GM12878 (cell line): Measurements from ENCODE around the gene PKD1. TPM values are rescaled to one million over a fixed set of nuclear protein-coding genes. Genes with fewer than 3 reads are reported as not detected.
A peak's percentile ranks its signal among the peaks of the same experiment; 100 is the strongest.

Experiments used
- ATAC-seq: fragments of 200-7000 bp; cut with Tn5 transposase; 3 replicates; pipeline ENCODE4 v1.9.1; 2020; ENCODE audit warnings: mild to moderate bottlenecking, moderate library complexity
- BruUV-seq: library from RNA; stranded (reverse); fragments of 400-500 nt; replicated peaks from 2 replicates; lab custom pipeline; 2021; lab: Mats Ljungman, UMichigan
- CTCF ChIA-PET: fragments of 300-600 bp; sonication (Branson Sonifier 250); formaldehyde crosslinking; extraction: SDS; loops from one replicate; lab custom pipeline; 2021; ENCODE audit warnings: inconsistent platforms; lab: Yijun Ruan, JAX
- POLR2A ChIA-PET: fragments of 350-600 bp; formaldehyde crosslinking; extraction: SDS; loops from one replicate; lab custom pipeline; 2021; ENCODE audit warnings: inconsistent platforms; lab: Charles Lee
- RAD21 ChIA-PET: fragments of 300-600 bp; sonication (Branson Sonifier 250); formaldehyde crosslinking; loops from one replicate; lab custom pipeline; 2023; ENCODE audit warnings: antibody characterized with exemption; ENCODE audit not compliant: unreplicated experiment; lab: Charles Lee
- SMC1A ChIA-PET: fragments of 300-600 bp; sonication (Branson Sonifier 250); formaldehyde crosslinking; loops from one replicate; lab custom pipeline; 2023; ENCODE audit not compliant: unreplicated experiment, uncharacterized antibody; lab: Charles Lee
- DNase-seq: peaks from one replicate; pipeline ENCODE4 v3.0.0-alpha.2; 2011; ENCODE audit warnings: low read depth, low spot score
- FAIRE-seq: peaks from 3 replicates; lab custom pipeline; 2011; peaks lifted over from hg19 to GRCh38; lab: Jason Lieb, UNC
- H2AFZ ChIP-seq: 2 replicates; pipeline ENCODE4 v1.6.0; 2011; ENCODE audit warnings: low read depth, low read length, control low read depth; ENCODE audit not compliant: control insufficient read depth
- H3K27ac ChIP-seq: 2 replicates; pipeline ENCODE4 v1.5.1; 2011; ENCODE audit warnings: control low read depth; ENCODE audit not compliant: control insufficient read depth, insufficient read depth
- H3K27me3 ChIP-seq, 2 experiments: replicated peaks in 1 of 2; 2 replicates each; pipeline versions ENCODE4 v1.6.0 to v1.6.1; 2011; ENCODE audit warnings: low read length in 1 of 2; ENCODE audit not compliant: control insufficient read depth in 2 of 2, insufficient read depth in 2 of 2
- H3K36me3 ChIP-seq, 2 experiments: 2 replicates each; pipeline ENCODE4 v1.5.1; 2011; ENCODE audit warnings: low read length in 1 of 2; ENCODE audit not compliant: control insufficient read depth in 2 of 2, insufficient read depth in 2 of 2
- H3K4me1 ChIP-seq: 2 replicates; pipeline ENCODE4 v1.6.1; 2011; ENCODE audit warnings: mild to moderate bottlenecking, low read length, moderate library complexity, mixed read lengths; ENCODE audit not compliant: control insufficient read depth, insufficient read depth
- H3K4me2 ChIP-seq: 2 replicates; pipeline ENCODE4 v1.6.0; 2011; ENCODE audit warnings: control low read depth; ENCODE audit not compliant: control insufficient read depth, insufficient read depth
- H3K4me3 ChIP-seq: fragments of 200-600 bp; sonication (generic); 2 replicates; pipeline ENCODE4 v1.5.1; 2016
- H3K79me2 ChIP-seq: 2 replicates; pipeline ENCODE4 v1.6.0; 2011; ENCODE audit warnings: low read length; ENCODE audit not compliant: control insufficient read depth, insufficient read depth
- H3K9ac ChIP-seq: 2 replicates; pipeline ENCODE4 v1.8.0; 2011; ENCODE audit warnings: low read length, control low read depth, mixed read lengths; ENCODE audit not compliant: control insufficient read depth, insufficient read depth
- H3K9me3 ChIP-seq: replicated peaks from 3 replicates; pipeline ENCODE4 v1.5.1; 2011; ENCODE audit warnings: mild to moderate bottlenecking, low read length; ENCODE audit not compliant: control insufficient read depth, insufficient read depth
- H4K20me1 ChIP-seq: 2 replicates; pipeline ENCODE4 v1.6.0; 2011; ENCODE audit not compliant: control insufficient read depth, insufficient read depth
- NBN ChIP-seq: fragments of 450-650 bp; IDR thresholded peaks from 2 replicates; pipeline ENCODE4 v1.6.1; 2016
- POU2F2 ChIP-seq: IDR thresholded peaks from 3 replicates; pipeline ENCODE4 v1.6.1; 2011; ENCODE audit warnings: low read depth, mild to moderate bottlenecking, low read length, borderline replicate concordance
- RAD51 ChIP-seq: fragments of 450-650 bp; IDR thresholded peaks from 2 replicates; pipeline ENCODE4 v1.6.1; 2016; ENCODE audit warnings: moderate library complexity, mild to moderate bottlenecking, inconsistent platforms
- ZBED1 ChIP-seq: IDR thresholded peaks from 2 replicates; pipeline ENCODE4 v1.6.1; 2016; ENCODE audit warnings: borderline replicate concordance
- ZZZ3 ChIP-seq: IDR thresholded peaks from 2 replicates; pipeline ENCODE4 v1.6.1; 2011; ENCODE audit warnings: low read depth; ENCODE audit not compliant: control insufficient read depth, insufficient read length
- whole genome bisulfite sequencing: methylation state at CpG from one replicate; pipeline ENCODE4 v1.1.6; 2016; ENCODE audit warnings: low lambda C conversion rate; ENCODE audit not compliant: insufficient replicate concordance, insufficient coverage; ENCODE audit errors: missing lambda C conversion rate; 5-methylcytosine and 5-hydroxymethylcytosine counted together
- in situ Hi-C: fragments of 300-500 bp; cut with MboI; formaldehyde crosslinking; loops from 9 replicates; pipeline ENCODE4 v1.14.3; 2018; ENCODE audit warnings: mixed read lengths
- intact Hi-C: fragments of 100-400 bp; cut with micrococcal nuclease; formaldehyde crosslinking; loops from one replicate; pipeline ENCODE4 v1.14.2; 2022; ENCODE audit not compliant: unreplicated experiment
- polyA plus RNA-seq, 11 experiments: library from polyadenylated mRNA; depleted of rRNA in 4 of 11; unstranded in 6 of 11; stranded (reverse) in 5 of 11; fragments of >200 nt; fragmentation: Nextera tagmentation in 4 of 11; fragmentation: Illumina TruSeq in 1 of 11; extraction: Ambion mirVana in 4 of 11; extraction: Trizol in 1 of 11; gene quantifications; 1 replicate in 1 of 11; 2 replicates in 10 of 11; pipeline versions ENCODE4 v1.2.1 to v1.2.3, GENCODE V29; 2011 to 2016; ENCODE audit warnings: inconsistent platforms in 2 of 11, missing spikeins in 2 of 11, low read depth in 1 of 11
- total RNA-seq, 4 experiments: library from RNA; depleted of rRNA in 3 of 4; stranded (reverse); fragments of >200 nt in 3 of 4; fragmentation: Illumina TruSeq in 1 of 4; extraction: Trizol in 1 of 4; gene quantifications; 2 replicates each; pipeline versions ENCODE4 v1.2.1 to v1.2.3, GENCODE V29; 2013 to 2021
- TF ChIP-seq, protein P1 (sequence below): fragments of 150-350 bp; IDR thresholded peaks from 2 replicates; pipeline ENCODE4 v1.6.1; 2016; ENCODE audit warnings: low read depth, low read length
- TF ChIP-seq, protein P2 (sequence below): IDR thresholded peaks from 2 replicates; pipeline ENCODE4 v1.6.1; 2011; ENCODE audit warnings: borderline replicate concordance, low read depth, mild to moderate bottlenecking, moderate library complexity, low read length; ENCODE audit not compliant: insufficient read depth, poor library complexity, severe bottlenecking

PKD1 gene
- total and polyA plus RNA-seq, 10 of the 15 experiments (the other 5 are each of a cell fraction or from before 2014, with no cell fraction given): 0.11 to 62.0 (median 6.1) TPM

DNA sequence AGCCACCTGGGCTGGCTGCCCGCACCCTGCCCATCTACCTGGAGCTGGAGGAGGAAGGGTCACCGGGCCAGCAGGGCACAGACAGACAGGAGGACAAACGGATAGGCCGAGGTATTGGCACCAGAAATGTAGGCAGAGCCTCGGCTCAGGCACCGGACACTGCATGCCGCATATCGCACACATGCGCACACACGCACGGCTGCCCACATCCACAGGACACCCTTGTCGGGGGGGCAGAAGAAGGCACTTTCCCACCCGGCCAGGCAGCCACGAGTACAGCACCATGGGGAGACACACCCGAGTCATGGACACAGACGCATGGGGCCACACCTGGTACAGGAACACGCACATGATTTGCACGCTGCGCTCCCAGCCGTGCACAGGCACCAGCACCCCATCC, 46.3 kb upstream of the PKD1 start:
- in situ Hi-C loops (no loop called here), intact Hi-C loops (no loop called here)
- Histone ChIP-seq H2AFZ (no peak overlapping the region), H3K27me3 (no peaks in the 10 kb centered on the region; a peak in 1 of 4 replicates), H3K4me2 (no peak overlapping the region), H3K36me3 (peaks cover 0 to under 1% of the 10 kb centered on the region in 2 experiments; a peak in 2 of 4 replicates), H3K79me2 (no peaks in the 10 kb centered on the region), H3K4me3 (no peak overlapping the region), H4K20me1 (no peaks in the 10 kb centered on the region), H3K4me1 (no peaks in the 10 kb centered on the region), H3K9me3 (no peaks in the 10 kb centered on the region), H3K27ac (no peak overlapping the region), H3K9ac (no peak overlapping the region)
- ATAC-seq (no peak), FAIRE-seq (no peak), DNase-seq (no peak)
- POLR2A ChIA-PET: no interaction called here
- CTCF ChIA-PET: no interaction called here
- RAD21 ChIA-PET: no interaction called here
- BruUV-seq: no TSS peak
- over 99% methylated on average over 19 of the region's 20 CpGs for WGBS
- SMC1A ChIA-PET: no interaction called here
- no peak for TF ChIP-seq NBN
- TF ChIP-seq ZZZ3: no peak
- TF ChIP-seq ZBED1: no peak
- TF ChIP-seq, protein P1, sequence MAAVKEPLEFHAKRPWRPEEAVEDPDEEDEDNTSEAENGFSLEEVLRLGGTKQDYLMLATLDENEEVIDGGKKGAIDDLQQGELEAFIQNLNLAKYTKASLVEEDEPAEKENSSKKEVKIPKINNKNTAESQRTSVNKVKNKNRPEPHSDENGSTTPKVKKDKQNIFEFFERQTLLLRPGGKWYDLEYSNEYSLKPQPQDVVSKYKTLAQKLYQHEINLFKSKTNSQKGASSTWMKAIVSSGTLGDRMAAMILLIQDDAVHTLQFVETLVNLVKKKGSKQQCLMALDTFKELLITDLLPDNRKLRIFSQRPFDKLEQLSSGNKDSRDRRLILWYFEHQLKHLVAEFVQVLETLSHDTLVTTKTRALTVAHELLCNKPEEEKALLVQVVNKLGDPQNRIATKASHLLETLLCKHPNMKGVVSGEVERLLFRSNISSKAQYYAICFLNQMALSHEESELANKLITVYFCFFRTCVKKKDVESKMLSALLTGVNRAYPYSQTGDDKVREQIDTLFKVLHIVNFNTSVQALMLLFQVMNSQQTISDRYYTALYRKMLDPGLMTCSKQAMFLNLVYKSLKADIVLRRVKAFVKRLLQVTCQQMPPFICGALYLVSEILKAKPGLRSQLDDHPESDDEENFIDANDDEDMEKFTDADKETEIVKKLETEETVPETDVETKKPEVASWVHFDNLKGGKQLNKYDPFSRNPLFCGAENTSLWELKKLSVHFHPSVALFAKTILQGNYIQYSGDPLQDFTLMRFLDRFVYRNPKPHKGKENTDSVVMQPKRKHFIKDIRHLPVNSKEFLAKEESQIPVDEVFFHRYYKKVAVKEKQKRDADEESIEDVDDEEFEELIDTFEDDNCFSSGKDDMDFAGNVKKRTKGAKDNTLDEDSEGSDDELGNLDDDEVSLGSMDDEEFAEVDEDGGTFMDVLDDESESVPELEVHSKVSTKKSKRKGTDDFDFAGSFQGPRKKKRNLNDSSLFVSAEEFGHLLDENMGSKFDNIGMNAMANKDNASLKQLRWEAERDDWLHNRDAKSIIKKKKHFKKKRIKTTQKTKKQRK: no peak
- no peak for TF ChIP-seq RAD51
- TF ChIP-seq POU2F2: no peak
- TF ChIP-seq, protein P2, sequence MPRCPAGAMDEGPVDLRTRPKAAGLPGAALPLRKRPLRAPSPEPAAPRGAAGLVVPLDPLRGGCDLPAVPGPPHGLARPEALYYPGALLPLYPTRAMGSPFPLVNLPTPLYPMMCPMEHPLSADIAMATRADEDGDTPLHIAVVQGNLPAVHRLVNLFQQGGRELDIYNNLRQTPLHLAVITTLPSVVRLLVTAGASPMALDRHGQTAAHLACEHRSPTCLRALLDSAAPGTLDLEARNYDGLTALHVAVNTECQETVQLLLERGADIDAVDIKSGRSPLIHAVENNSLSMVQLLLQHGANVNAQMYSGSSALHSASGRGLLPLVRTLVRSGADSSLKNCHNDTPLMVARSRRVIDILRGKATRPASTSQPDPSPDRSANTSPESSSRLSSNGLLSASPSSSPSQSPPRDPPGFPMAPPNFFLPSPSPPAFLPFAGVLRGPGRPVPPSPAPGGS: peak; percentile 83
